Esophagus squamous epithelium (tissue), 4 donors: ENCODE results near the gene ZRANB3.

Experiments used
- CTCF ChIP-seq, 6 experiments: fragments of 450-650 bp in 4 of 6; fragments of 200-600 bp in 2 of 6; sonication (generic) in 2 of 6; IDR thresholded peaks; one replicate each; pipeline ENCODE4 v1.5.1; 2016 to 2019; ENCODE audit warnings: antibody characterized with exemption in 6 of 6, mild to moderate bottlenecking in 4 of 6, moderate library complexity in 4 of 6
- POLR2A ChIP-seq, 4 donors: fragments of 450-650 bp; IDR thresholded peaks; one replicate each; pipeline ENCODE4 v1.6.1; 2017; ENCODE audit warnings: antibody characterized with exemption in 4 of 4, mild to moderate bottlenecking in 4 of 4, moderate library complexity in 3 of 4

- TF ChIP-seq POLR2A (IDR thresholded peaks at IDR 0.05) (no peak), CTCF (IDR thresholded peaks at IDR 0.05) (no peak)
These were observed 355.8 kb downstream of the ZRANB3 start for GRCh38 chr2:135175177-135175576.
